Left ventricle myocardium inferior (tissue), 1 donor: Measurements from ENCODE around the gene AKAP13. TPM values are rescaled to one million over a fixed set of nuclear protein-coding genes. Genes with fewer than 3 reads are reported as not detected.

Experiments
- DNase-seq: peaks from one replicate; pipeline ENCODE4 v3.0.0-alpha.2; 2020
- H3K27ac ChIP-seq: fragments of 200-600 bp; replicated peaks from 2 replicates; pipeline ENCODE4 v1.8.0; 2021
- H3K27me3 ChIP-seq: fragments of 200-600 bp; 2 replicates; pipeline ENCODE4 v1.8.0; 2021; ENCODE audit warnings: low read depth
- H3K36me3 ChIP-seq: fragments of 200-600 bp; 2 replicates; pipeline ENCODE4 v1.8.0; 2021
- H3K4me1 ChIP-seq: fragments of 200-600 bp; 2 replicates; pipeline ENCODE4 v1.8.0; 2021
- H3K4me3 ChIP-seq: fragments of 200-600 bp; 2 replicates; pipeline ENCODE4 v1.8.0; 2021; ENCODE audit warnings: mild to moderate bottlenecking, moderate library complexity
- H3K9me3 ChIP-seq: fragments of 200-600 bp; replicated peaks from 2 replicates; pipeline ENCODE4 v1.8.0; 2021
- CTCF ChIP-seq: fragments of 200-600 bp; IDR thresholded peaks from 2 replicates; pipeline ENCODE4 v1.8.0; 2021; ENCODE audit warnings: antibody characterized with exemption, mild to moderate bottlenecking, borderline replicate concordance
- intact Hi-C: fragments of 100-400 bp; cut with micrococcal nuclease; formaldehyde crosslinking; loops from one replicate; pipeline ENCODE4 v1.11.0; 2022
- total RNA-seq: library from RNA; stranded (reverse); fragmentation: NEBNext Ultra II Directional; extraction: Animal tissue kit (Norgen Biotek cat#: 25700); gene quantifications from one replicate; pipeline ENCODE4 v1.2.1, GENCODE V29; 2021
- donor health status: DM: no; HTN: yes; CAD: no; lungs with severe emphysema.

The AKAP13 gene
- total RNA-seq, 1 donor from 2014 or later = 331 TPM

GRCh38 chr15:85453144-85453872 lies 72.9 kb downstream of the AKAP13 start:
- Histone ChIP-seq H3K36me3 (no peaks in the 10 kb centered on the region), H3K4me1 (peaks cover 77% of the 10 kb centered on the region), H3K4me3 (no peak overlapping the region), H3K27me3 (no peaks in the 10 kb centered on the region), H3K27ac (peak overlapping the region; percentile 48), H3K9me3 (peaks cover 27% of the 10 kb centered on the region)
- intact Hi-C loops = no loop called here
- DNase-seq = no peak
- TF ChIP-seq CTCF = no peak

- DNase-seq = no peak
- Histone ChIP-seq H3K27ac (peak overlapping the region; percentile 48), H3K4me3 (no peak overlapping the region), H3K4me1 (peaks cover 86% of the 10 kb centered on the region), H3K27me3 (no peaks in the 10 kb centered on the region), H3K9me3 (peaks cover 24% of the 10 kb centered on the region), H3K36me3 (no peaks in the 10 kb centered on the region)
- no peak for TF ChIP-seq CTCF
- intact Hi-C loops = no loop called here
Observed at GRCh38 chr15:85454403-85454802, 74.0 kb downstream of the AKAP13 start.

- intact Hi-C loops = no loop called here
- H3K27me3 ChIP-seq = no peaks in the 10 kb centered on the region
- DNase-seq = no peak
- H3K27ac ChIP-seq = peak overlapping the region; percentile 17
- H3K9me3 ChIP-seq = peaks cover 9% of the 10 kb centered on the region
- H3K4me1 ChIP-seq = peaks cover 96% of the 10 kb centered on the region
- no peak for TF ChIP-seq CTCF
- no peaks in the 10 kb centered on the region for H3K36me3 ChIP-seq
- no peak overlapping the region for H3K4me3 ChIP-seq
Observed at GRCh38 chr15:85455891-85456290, 75.5 kb downstream of the AKAP13 start.

- no peak for DNase-seq
- intact Hi-C loops = no loop called here
- H3K36me3 ChIP-seq = no peaks in the 10 kb centered on the region
- H3K4me1 ChIP-seq = peaks cover 100% of the 10 kb centered on the region
- H3K27ac ChIP-seq = peak overlapping the region; percentile 44
- peaks cover under 1% of the 10 kb centered on the region for H3K9me3 ChIP-seq
- H3K4me3 ChIP-seq = no peak overlapping the region
- TF ChIP-seq CTCF = no peak
- no peaks in the 10 kb centered on the region for H3K27me3 ChIP-seq
Observed at GRCh38 chr15:85456798-85457197, 76.4 kb downstream of the AKAP13 start.

GRCh38 chr15:85457392-85457968 lies 77.1 kb downstream of the AKAP13 start:
- peaks cover 100% of the 10 kb centered on the region for H3K4me1 ChIP-seq
- peak overlapping the region; percentile 44 for H3K27ac ChIP-seq
- no peak for DNase-seq
- H3K4me3 ChIP-seq = no peak overlapping the region
- intact Hi-C loops = no loop called here
- no peaks in the 10 kb centered on the region for H3K27me3 ChIP-seq
- TF ChIP-seq CTCF = no peak
- H3K9me3 ChIP-seq = no peaks in the 10 kb centered on the region
- H3K36me3 ChIP-seq = no peaks in the 10 kb centered on the region
